Measurements from ENCODE around the gene TDRD5. TPM values are rescaled to one million over a fixed set of nuclear protein-coding genes. Genes with fewer than 3 reads are reported as not detected.

Gene TDRD5
- total RNA-seq, 1 experiment from 2014 or later = 0.66 TPM

- TF ChIP-seq ZMAT4 (CRISPR knock-in tag; IDR thresholded peaks at IDR 0.05) (no peak), MYBL2 (CRISPR knock-in tag; IDR thresholded peaks at IDR 0.05) (no peak), PRRX2 (CRISPR knock-in tag; IDR thresholded peaks at IDR 0.05) (no peak)
Measured at GRCh38 chr1:179601093-179601492, 9.5 kb downstream of the TDRD5 start (continued).

- no peak for DNase-seq (ENCODE audit: low spot score)
- H3K4me1 Mint-ChIP-seq = no peaks in the 10 kb centered on the region
- ChIA-PET CTCF (no interaction called here), POLR2A (no interaction called here)
- TF ChIP-seq ZBTB43 (CRISPR knock-in tag; IDR thresholded peaks at IDR 0.05) = no peak
- TF ChIP-seq ARID4B (CRISPR knock-in tag; IDR thresholded peaks at IDR 0.05; ENCODE audit: borderline replicate concordance) = no peak
- no peak for TF ChIP-seq NR3C1 (CRISPR knock-in tag; conservative IDR thresholded peaks at IDR 0.05; ENCODE audit: low read depth)
- TF ChIP-seq FOXP4 (CRISPR knock-in tag; IDR thresholded peaks at IDR 0.05) = no peak
- TF ChIP-seq SMAD3 (CRISPR knock-in tag; IDR thresholded peaks at IDR 0.05; ENCODE audit: borderline replicate concordance) = no peak
- no peaks in the 10 kb centered on the region for H3K36me3 Mint-ChIP-seq
- ATAC-seq = no peak
- H3K27me3 Mint-ChIP-seq (ENCODE audit: low read depth) = no peaks in the 10 kb centered on the region; the same call in 1 of the 2 replicates
- H3K27ac Mint-ChIP-seq = no peak overlapping the region
- H3K4me3 Mint-ChIP-seq = no peak overlapping the region
- H3K9me3 Mint-ChIP-seq = no peaks in the 10 kb centered on the region
Measured at GRCh38 chr1:179612361-179612760, 20.7 kb downstream of the TDRD5 start.

- no peak for ATAC-seq
Measured at GRCh38 chr1:179630719-179631118, 39.1 kb downstream of the TDRD5 start.

More at GRCh38 chr1:179630719-179631118, 39.1 kb downstream of the TDRD5 start:
- POLR2A ChIA-PET = no interaction called here
- DNase-seq (ENCODE audit: low spot score) = no peak
- Mint-ChIP-seq H3K36me3 (no peaks in the 10 kb centered on the region), H3K27me3 (ENCODE audit: low read depth) (no peaks in the 10 kb centered on the region), H3K4me3 (no peak overlapping the region), H3K4me1 (no peaks in the 10 kb centered on the region), H3K27ac (no peak overlapping the region), H3K9me3 (no peaks in the 10 kb centered on the region)
- TF ChIP-seq NR3C1 (CRISPR knock-in tag; conservative IDR thresholded peaks at IDR 0.05; ENCODE audit: low read depth) (no peak), SMAD4 (CRISPR knock-in tag; IDR thresholded peaks at IDR 0.05) (no peak), IRF1 (CRISPR knock-in tag; IDR thresholded peaks at IDR 0.05) (no peak), NFE2L1 (CRISPR knock-in tag; IDR thresholded peaks at IDR 0.05) (no peak), OVOL2 (CRISPR knock-in tag; IDR thresholded peaks at IDR 0.05; ENCODE audit: borderline replicate concordance) (no peak), NFYB (CRISPR knock-in tag; conservative IDR thresholded peaks at IDR 0.05; ENCODE audit: low read depth) (no peak), HMGA2 (CRISPR knock-in tag; IDR thresholded peaks at IDR 0.05) (no peak), HMGXB4 (CRISPR knock-in tag; IDR thresholded peaks at IDR 0.05) (no peak), ESRRA (CRISPR knock-in tag; IDR thresholded peaks at IDR 0.05; ENCODE audit: borderline replicate concordance) (no peak), ZNF263 (CRISPR knock-in tag; IDR thresholded peaks at IDR 0.05; ENCODE audit: low read depth) (no peak), ZNF423 (CRISPR knock-in tag; IDR thresholded peaks at IDR 0.05) (no peak), ZNF281 (CRISPR knock-in tag; IDR thresholded peaks at IDR 0.05) (no peak), USF1 (CRISPR knock-in tag; IDR thresholded peaks at IDR 0.05) (no peak), PRRX2 (CRISPR knock-in tag; IDR thresholded peaks at IDR 0.05) (no peak)
- CTCF ChIA-PET = interaction anchor here (1.0 kb wide), 1 partner anchor 184 kb away, joined by 3 read pairs; no protein-coding TSS in a partner anchor

All from WTC11 (cell line).